Measurements from ENCODE around the gene NT5M. TPM values are rescaled to one million over a fixed set of nuclear protein-coding genes. Genes with fewer than 3 reads are reported as not detected.

NT5M gene
- total and polyA plus RNA-seq, 9 of the 15 experiments (the other 6 are each of a cell fraction or from before 2014, with no cell fraction given) = 0.24 to 10.1 (median 3.4) TPM

DNA sequence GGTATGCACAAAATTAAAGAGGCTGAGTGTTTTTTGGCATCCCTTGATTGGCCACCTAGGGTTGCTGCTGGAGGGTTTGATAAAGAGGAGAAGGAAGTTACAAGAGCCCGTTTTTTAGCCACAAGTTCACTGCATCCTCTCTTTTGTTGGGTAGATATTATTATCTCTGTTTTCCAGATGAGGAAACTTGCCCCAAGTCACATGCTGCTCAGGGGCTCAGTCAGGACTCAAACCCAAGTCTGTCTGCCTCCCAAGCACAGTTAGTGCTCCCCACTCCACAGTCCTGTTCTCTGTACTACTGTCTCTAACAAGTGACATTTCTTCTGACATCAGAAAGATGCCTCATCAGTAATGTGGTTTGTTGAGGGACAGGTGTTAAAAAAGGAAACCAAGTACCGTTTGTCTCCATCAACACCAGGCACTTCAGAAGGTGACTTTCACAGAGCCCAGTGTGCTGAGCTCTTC is 1.4 kb downstream of the NT5M start:
- Histone ChIP-seq H3K27me3 (ENCODE audit: control insufficient read depth in 2 of 2, insufficient read depth in 2 of 2, low read length in 2 of 2) (no peaks in the 10 kb centered on the region), H3K27ac (ENCODE audit: extremely low read depth, low read depth, low read length) (peak overlapping the region; percentile 89), H3K4me2 (ENCODE audit: insufficient read depth, low read length) (peak overlapping the region; percentile 90), H3K36me3 (ENCODE audit: control insufficient read depth, insufficient read depth, low read length) (peaks cover 7% of the 10 kb centered on the region; the same call in 2 of the 3 replicates), H3K9ac (ENCODE audit: insufficient read depth in 1 of 2, low read depth in 2 of 2, low read length in 2 of 2) (peak overlapping the region; percentile 62 to 85; a peak in 3 of 4 replicates), H3K79me2 (ENCODE audit: control insufficient read depth, insufficient read depth, low read length) (peaks cover 39% of the 10 kb centered on the region), H3K9me1 (ENCODE audit: control insufficient read depth, insufficient read depth, low read length) (no peaks in the 10 kb centered on the region), H2AFZ (ENCODE audit: low read depth, low read length) (no peak overlapping the region), H4K20me1 (replicated peaks; ENCODE audit: control insufficient read depth, insufficient read depth, low read length) (no peaks in the 10 kb centered on the region), H3K4me1 (replicated peaks in 1 of 2; ENCODE audit: control insufficient read depth in 2 of 2, insufficient read depth in 2 of 2, low read length in 2 of 2) (peaks cover 18 to 22% of the 10 kb centered on the region in 2 experiments; a peak in 4 of 5 replicates), H3K9me3 (replicated peaks; ENCODE audit: control insufficient read depth, insufficient read depth, low read depth, low read length) (no peaks in the 10 kb centered on the region), H3K4me3 (peak overlapping the region; percentile 74)
- no TSS peak for BruUV-seq (replicated peaks)
- CTCF ChIA-PET (ENCODE audit: low intra/inter-chr PET ratio) = no interaction called here
- ATAC-seq (peak; percentile 59), FAIRE-seq (peak; percentile 98), DNase-seq (ENCODE audit: extremely low read depth in 1 of 4, low spot score in 3 of 4) (peak in 3 of 4 experiments; percentile 26 to 85 (median 83))
- in situ Hi-C loops (cut with MboI) = no loop called here
- intact Hi-C loops (cut with micrococcal nuclease) = no loop called here
- POLR2A ChIA-PET = interaction anchor here (0.5 to 1.3 kb wide), 3 partner anchors 10 to 66 kb away, joined by 3 to 4 read pairs (median 3); no protein-coding TSS in a partner anchor
- WGBS (ENCODE audit: insufficient coverage, low coverage, missing lambda C conversion rate) = 0% methylated on average over 2 of the region's 2 CpGs
- peak; percentile 61; the same call in 1 of the 2 replicates for TF ChIP-seq CTBP1 (IDR thresholded peaks at IDR 0.05; ENCODE audit: borderline replicate concordance)
- TF ChIP-seq MBD2 (IDR thresholded peaks at IDR 0.05; ENCODE audit: borderline replicate concordance, low read depth) = 0 out of 2 replicates have a peak, but pooled peaks have one; percentile 23
- TF ChIP-seq, protein P1, sequence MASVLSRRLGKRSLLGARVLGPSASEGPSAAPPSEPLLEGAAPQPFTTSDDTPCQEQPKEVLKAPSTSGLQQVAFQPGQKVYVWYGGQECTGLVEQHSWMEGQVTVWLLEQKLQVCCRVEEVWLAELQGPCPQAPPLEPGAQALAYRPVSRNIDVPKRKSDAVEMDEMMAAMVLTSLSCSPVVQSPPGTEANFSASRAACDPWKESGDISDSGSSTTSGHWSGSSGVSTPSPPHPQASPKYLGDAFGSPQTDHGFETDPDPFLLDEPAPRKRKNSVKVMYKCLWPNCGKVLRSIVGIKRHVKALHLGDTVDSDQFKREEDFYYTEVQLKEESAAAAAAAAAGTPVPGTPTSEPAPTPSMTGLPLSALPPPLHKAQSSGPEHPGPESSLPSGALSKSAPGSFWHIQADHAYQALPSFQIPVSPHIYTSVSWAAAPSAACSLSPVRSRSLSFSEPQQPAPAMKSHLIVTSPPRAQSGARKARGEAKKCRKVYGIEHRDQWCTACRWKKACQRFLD (CRISPR knock-in tag; IDR thresholded peaks at IDR 0.05) = no peak; the same call in 1 of the 2 replicates
- TF ChIP-seq, protein P2, sequence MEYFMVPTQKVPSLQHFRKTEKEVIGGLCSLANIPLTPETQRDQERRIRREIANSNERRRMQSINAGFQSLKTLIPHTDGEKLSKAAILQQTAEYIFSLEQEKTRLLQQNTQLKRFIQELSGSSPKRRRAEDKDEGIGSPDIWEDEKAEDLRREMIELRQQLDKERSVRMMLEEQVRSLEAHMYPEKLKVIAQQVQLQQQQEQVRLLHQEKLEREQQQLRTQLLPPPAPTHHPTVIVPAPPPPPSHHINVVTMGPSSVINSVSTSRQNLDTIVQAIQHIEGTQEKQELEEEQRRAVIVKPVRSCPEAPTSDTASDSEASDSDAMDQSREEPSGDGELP (CRISPR knock-in tag; IDR thresholded peaks at IDR 0.05; ENCODE audit: borderline replicate concordance) = 0 out of 2 replicates have a peak, but pooled peaks have one; percentile 25
- TF ChIP-seq MTA2 (IDR thresholded peaks at IDR 0.05; ENCODE audit: low read depth) = peak; percentile 83
- TF ChIP-seq MEIS2 (IDR thresholded peaks at IDR 0.05; ENCODE audit: partially characterized antibody) = peak; percentile 33
- TF ChIP-seq FOSL1 (tag; conservative IDR thresholded peaks at IDR 0.05) = peak; percentile 29; the same call in 1 of the 2 replicates
- TF ChIP-seq HDAC3 (IDR thresholded peaks at IDR 0.05; ENCODE audit: borderline replicate concordance, partially characterized antibody) = peak; percentile 50
- peak; percentile 65 for TF ChIP-seq NFIC (IDR thresholded peaks at IDR 0.05)
- TF ChIP-seq ZBED1 (IDR thresholded peaks at IDR 0.05) = no peak
- TF ChIP-seq ILK (tag; IDR thresholded peaks at IDR 0.05; ENCODE audit: borderline replicate concordance, low read depth) = no peak
- TF ChIP-seq, protein P3, sequence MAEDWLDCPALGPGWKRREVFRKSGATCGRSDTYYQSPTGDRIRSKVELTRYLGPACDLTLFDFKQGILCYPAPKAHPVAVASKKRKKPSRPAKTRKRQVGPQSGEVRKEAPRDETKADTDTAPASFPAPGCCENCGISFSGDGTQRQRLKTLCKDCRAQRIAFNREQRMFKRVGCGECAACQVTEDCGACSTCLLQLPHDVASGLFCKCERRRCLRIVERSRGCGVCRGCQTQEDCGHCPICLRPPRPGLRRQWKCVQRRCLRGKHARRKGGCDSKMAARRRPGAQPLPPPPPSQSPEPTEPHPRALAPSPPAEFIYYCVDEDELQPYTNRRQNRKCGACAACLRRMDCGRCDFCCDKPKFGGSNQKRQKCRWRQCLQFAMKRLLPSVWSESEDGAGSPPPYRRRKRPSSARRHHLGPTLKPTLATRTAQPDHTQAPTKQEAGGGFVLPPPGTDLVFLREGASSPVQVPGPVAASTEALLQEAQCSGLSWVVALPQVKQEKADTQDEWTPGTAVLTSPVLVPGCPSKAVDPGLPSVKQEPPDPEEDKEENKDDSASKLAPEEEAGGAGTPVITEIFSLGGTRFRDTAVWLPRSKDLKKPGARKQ (CRISPR knock-in tag; IDR thresholded peaks at IDR 0.05) = no peak
- no peak for TF ChIP-seq MCM3 (IDR thresholded peaks at IDR 0.05)
- peak; percentile 84 for TF ChIP-seq PML (IDR thresholded peaks at IDR 0.05; ENCODE audit: low read length)
- peak; percentile 71 for TF ChIP-seq POLR2AphosphoS5 (IDR thresholded peaks at IDR 0.05; ENCODE audit: control insufficient read depth, insufficient read depth, low read depth, low read length)
- TF ChIP-seq, protein P4, sequence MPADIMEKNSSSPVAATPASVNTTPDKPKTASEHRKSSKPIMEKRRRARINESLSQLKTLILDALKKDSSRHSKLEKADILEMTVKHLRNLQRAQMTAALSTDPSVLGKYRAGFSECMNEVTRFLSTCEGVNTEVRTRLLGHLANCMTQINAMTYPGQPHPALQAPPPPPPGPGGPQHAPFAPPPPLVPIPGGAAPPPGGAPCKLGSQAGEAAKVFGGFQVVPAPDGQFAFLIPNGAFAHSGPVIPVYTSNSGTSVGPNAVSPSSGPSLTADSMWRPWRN (IDR thresholded peaks at IDR 0.05; ENCODE audit: low read depth) = peak; percentile 27; the same call in 1 of the 2 replicates
- peak; percentile 64; the same call in 1 of the 2 replicates for TF ChIP-seq PHB2 (IDR thresholded peaks at IDR 0.05; ENCODE audit: low read depth)
- 0 out of 2 replicates have a peak, but pooled peaks have one; percentile 37 for TF ChIP-seq ZNF197 (CRISPR knock-in tag; IDR thresholded peaks at IDR 0.05; ENCODE audit: low read depth)

All from K562 (cell line).